Stimulated activated CD8-positive, alpha-beta memory T cell treated with anti-CD3 and anti-CD28 coated beads, Interleukin-15, amount 100 ng/mL, for 24 hours (primary cell): Measurements from ENCODE around the gene NPHS1.
"Not testable (repeated sequence)": the region's sequence is repeated elsewhere in the genome, so short reads cannot be mapped to it uniquely, and the experiment has no call there.

Source experiments
- DNase-seq: peaks from one replicate; pipeline ENCODE4 v3.0.0-alpha.2; 2020; ENCODE audit warnings: low read depth

The NPHS1 gene

GRCh38 chr19:35852029-35852780, at the start of gene NPHS1:
Gene NPHS1, minus strand, starts transcription at chr19:35852504. Its CDS starts 667 bp downstream, at chr19:35851837.
- no peak for DNase-seq

GRCh38 chr19:35901055-35901644, 48.8 kb upstream of the NPHS1 start:
- no peak for DNase-seq

GRCh38 chr19:35899547-35900214, 47.4 kb upstream of the NPHS1 start:
- peak; percentile 75 for DNase-seq

- no peak for DNase-seq
Measured at GRCh38 chr19:35898499-35898809, 46.1 kb upstream of the NPHS1 start.

- no peak for DNase-seq
Measured at GRCh38 chr19:35897706-35898451, 45.6 kb upstream of the NPHS1 start.

GRCh38 chr19:35896643-35897040, 44.3 kb upstream of the NPHS1 start:
- no peak for DNase-seq

GRCh38 chr19:35895911-35896642, 43.8 kb upstream of the NPHS1 start:
- no peak for DNase-seq

GRCh38 chr19:35894342-35894741, 42.0 kb upstream of the NPHS1 start:
- DNase-seq = no peak

GRCh38 chr19:35891819-35892218, 39.5 kb upstream of the NPHS1 start:
- DNase-seq = not testable (repeated sequence)

GRCh38 chr19:35890113-35890650, 37.9 kb upstream of the NPHS1 start:
- no peak for DNase-seq

- no peak for DNase-seq
Measured at GRCh38 chr19:35889370-35890112, 37.2 kb upstream of the NPHS1 start.

- no peak for DNase-seq
Measured at GRCh38 chr19:35888398-35888797, 36.1 kb upstream of the NPHS1 start.

- no peak for DNase-seq
Measured at GRCh38 chr19:35887197-35887596, 34.9 kb upstream of the NPHS1 start.

- no peak for DNase-seq
Measured at GRCh38 chr19:35885904-35886303, 33.6 kb upstream of the NPHS1 start.

GRCh38 chr19:35885225-35885738, 33.0 kb upstream of the NPHS1 start:
- DNase-seq = no peak

GRCh38 chr19:35883882-35884281, 31.6 kb upstream of the NPHS1 start:
- DNase-seq = no peak

GRCh38 chr19:35882114-35882832, 30.0 kb upstream of the NPHS1 start:
- DNase-seq = no peak

GRCh38 chr19:35879770-35880317, 27.5 kb upstream of the NPHS1 start:
- peak; percentile 69 for DNase-seq

GRCh38 chr19:35879068-35879467, 26.8 kb upstream of the NPHS1 start:
- DNase-seq = no peak
